GM18951 (cell line): ENCODE measurements around the gene JAK2.
"Not testable (repeated sequence)": the region's sequence is repeated elsewhere in the genome, so short reads cannot be mapped to it uniquely, and the experiment has no call there.

Source experiments
- POLR2A ChIP-seq: IDR thresholded peaks from 4 replicates; pipeline ENCODE4 v1.6.1; 2011; ENCODE audit warnings: mild to moderate bottlenecking; ENCODE audit not compliant: insufficient read length, insufficient read depth; ENCODE audit errors: extremely low read depth
- in situ Hi-C: fragments of 300-500 bp; cut with MboI; formaldehyde crosslinking; loops from one replicate; pipeline ENCODE4 v1.12.0; 2022; ENCODE audit warnings: low sequenced_read_pairs, mixed read lengths, inconsistent platforms; ENCODE audit not compliant: unreplicated experiment

JAK2 gene

GRCh38 chr9:5025416-5025815, 40.3 kb downstream of the JAK2 start:
- no peak for TF ChIP-seq POLR2A
- in situ Hi-C loops: no loop called here

GRCh38 chr9:5031941-5032340, 46.9 kb downstream of the JAK2 start:
- in situ Hi-C loops: not testable (repeated sequence)

GRCh38 chr9:5040730-5041389, 55.8 kb downstream of the JAK2 start:
- no peak for TF ChIP-seq POLR2A
- in situ Hi-C loops: no loop called here

GRCh38 chr9:5041390-5042115, 56.5 kb downstream of the JAK2 start:
- no peak for TF ChIP-seq POLR2A
- in situ Hi-C loops: no loop called here

GRCh38 chr9:5042661-5043178, 57.6 kb downstream of the JAK2 start:
- in situ Hi-C loops: no loop called here
- TF ChIP-seq POLR2A: no peak

- in situ Hi-C loops: no loop called here
Measured at GRCh38 chr9:5043381-5043780, 58.3 kb downstream of the JAK2 start.

GRCh38 chr9:5044160-5044559, 59.1 kb downstream of the JAK2 start:
- in situ Hi-C loops: no loop called here
- no peak for TF ChIP-seq POLR2A

More at GRCh38 chr9:5043381-5043780, 58.3 kb downstream of the JAK2 start:
- no peak for TF ChIP-seq POLR2A

GRCh38 chr9:5052838-5053237, 67.8 kb downstream of the JAK2 start:
- in situ Hi-C loops: no loop called here
- no peak for TF ChIP-seq POLR2A

- in situ Hi-C loops: no loop called here
- no peak for TF ChIP-seq POLR2A
Measured at GRCh38 chr9:5062631-5063030, 77.6 kb downstream of the JAK2 start.

GRCh38 chr9:5072871-5073270, 87.8 kb downstream of the JAK2 start:
- TF ChIP-seq POLR2A: no peak
- in situ Hi-C loops: loop anchor here (10.0 kb wide), 1 partner anchor 362 kb away; the partner anchor contains the start of gene PLGRKT

- in situ Hi-C loops: loop anchor here (10.0 kb wide), 1 partner anchor 361 kb away; the partner anchor contains the start of gene PLGRKT
- no peak for TF ChIP-seq POLR2A
Measured at GRCh38 chr9:5073701-5074100, 88.6 kb downstream of the JAK2 start.

GRCh38 chr9:5085993-5086392, 100.9 kb downstream of the JAK2 start:
- in situ Hi-C loops: no loop called here
- no peak for TF ChIP-seq POLR2A

- no peak for TF ChIP-seq POLR2A
- in situ Hi-C loops: no loop called here
Measured at GRCh38 chr9:5089737-5090136, 104.7 kb downstream of the JAK2 start.

GRCh38 chr9:5095795-5096194, 110.7 kb downstream of the JAK2 start:
- in situ Hi-C loops: no loop called here
- no peak for TF ChIP-seq POLR2A
